IMR-90 (cell line): Measurements from ENCODE around the gene PRKAG2. TPM values are rescaled to one million over a fixed set of nuclear protein-coding genes. Genes with fewer than 3 reads are reported as not detected.

Experiments
- ATAC-seq: fragments of 200-7000 bp; cut with Tn5 transposase; 2 replicates; pipeline ENCODE4 v1.9.1; 2020; ENCODE audit warnings: low read depth, mild to moderate bottlenecking, moderate library complexity
- BruUV-seq: library from RNA; stranded (reverse); fragments of 400-500 nt; replicated peaks from 2 replicates; lab custom pipeline; 2021; lab: Mats Ljungman, UMichigan
- CTCF ChIA-PET: fragments of 300-600 bp; formaldehyde crosslinking; extraction: SDS; loops from one replicate; lab custom pipeline; 2021; ENCODE audit warnings: antibody characterized with exemption; lab: Yijun Ruan, JAX
- POLR2A ChIA-PET: fragments of 300-600 bp; sonication (Branson Sonifier 250); formaldehyde crosslinking; loops from one replicate; lab custom pipeline; 2022; ENCODE audit warnings: antibody characterized with exemption; ENCODE audit not compliant: unreplicated experiment; lab: Charles Lee
- DNase-seq: peaks from one replicate; pipeline ENCODE4 v3.0.0; 2013
- H2AFZ ChIP-seq: replicated peaks from 2 replicates; pipeline ENCODE3; 2013; ENCODE audit warnings: low read length, mild to moderate bottlenecking; ENCODE audit not compliant: poor library complexity
- H2AK5ac ChIP-seq: 2 replicates; pipeline ENCODE4 v1.6.1; 2013; ENCODE audit warnings: low read depth, low read length, inconsistent platforms
- H2AK9ac ChIP-seq: replicated peaks from 2 replicates; pipeline ENCODE3; 2013; ENCODE audit warnings: mild to moderate bottlenecking, low read depth, low read length, moderate library complexity; ENCODE audit not compliant: poor library complexity
- H2BK120ac ChIP-seq: 2 replicates; pipeline ENCODE4 v1.6.1; 2013; ENCODE audit warnings: low read depth, low read length, inconsistent platforms
- H2BK15ac ChIP-seq: 3 replicates; pipeline ENCODE4 v1.6.1; 2013; ENCODE audit warnings: low read depth, low read length, inconsistent platforms
- H2BK20ac ChIP-seq: 2 replicates; pipeline ENCODE4 v1.6.1; 2013; ENCODE audit warnings: low read depth, mild to moderate bottlenecking, inconsistent platforms, low read length, moderate library complexity
- H2BK5ac ChIP-seq: 2 replicates; pipeline ENCODE4 v1.6.1; 2013; ENCODE audit warnings: mild to moderate bottlenecking, low read depth, low read length, inconsistent platforms; ENCODE audit not compliant: poor library complexity, severe bottlenecking
- H3K14ac ChIP-seq: replicated peaks from 2 replicates; pipeline ENCODE4 v1.6.1; 2013; ENCODE audit warnings: low read depth, low read length, inconsistent platforms
- H3K18ac ChIP-seq: 2 replicates; pipeline ENCODE4 v1.6.1; 2013; ENCODE audit warnings: low read depth, low read length, control low read depth
- H3K23ac ChIP-seq: 2 replicates; pipeline ENCODE4 v1.6.1; 2013; ENCODE audit warnings: low read depth, low read length, inconsistent platforms
- H3K27ac ChIP-seq: 2 replicates; pipeline ENCODE4 v1.5.1; 2013; ENCODE audit warnings: mild to moderate bottlenecking, control low read depth, low read length; ENCODE audit not compliant: insufficient read depth
- H3K27me3 ChIP-seq: 2 replicates; pipeline ENCODE4 v1.6.1; 2013; ENCODE audit warnings: low read length; ENCODE audit not compliant: control insufficient read depth, insufficient read depth
- H3K36me3 ChIP-seq: 2 replicates; pipeline ENCODE4 v1.6.1; 2013; ENCODE audit warnings: low read length, mixed read lengths; ENCODE audit not compliant: control insufficient read depth, insufficient read depth
- H3K4ac ChIP-seq: 2 replicates; pipeline ENCODE4 v1.6.1; 2013; ENCODE audit warnings: low read depth, low read length, inconsistent platforms
- H3K4me1 ChIP-seq: 2 replicates; pipeline ENCODE4 v1.6.1; 2013; ENCODE audit warnings: low read length, mixed read lengths; ENCODE audit not compliant: control insufficient read depth, insufficient read depth
- H3K4me2 ChIP-seq: 2 replicates; pipeline ENCODE4 v1.6.1; 2013; ENCODE audit warnings: low read depth, mild to moderate bottlenecking, control low read depth, low read length, moderate library complexity
- H3K4me3 ChIP-seq: 2 replicates; pipeline ENCODE4 v1.5.1; 2013; ENCODE audit warnings: low read depth, mild to moderate bottlenecking, control low read depth, low read length, moderate library complexity; ENCODE audit not compliant: insufficient read depth
- H3K56ac ChIP-seq: 2 replicates; pipeline ENCODE4 v1.6.1; 2013; ENCODE audit warnings: low read length, inconsistent platforms; ENCODE audit not compliant: insufficient read depth; ENCODE audit errors: extremely low read depth
- H3K79me1 ChIP-seq, 2 experiments: 2 replicates each; pipeline ENCODE4 v1.6.1; 2013; ENCODE audit warnings: low read length in 2 of 2, inconsistent platforms in 1 of 2, low read depth in 1 of 2
- H3K9ac ChIP-seq: 2 replicates; pipeline ENCODE4 v1.6.1; 2013; ENCODE audit warnings: low read depth, low read length, control low read depth
- H3K9me1 ChIP-seq: 2 replicates; pipeline ENCODE4 v1.6.1; 2013; ENCODE audit warnings: low read length, inconsistent platforms; ENCODE audit not compliant: insufficient read depth
- H3K9me3 ChIP-seq: 2 replicates; pipeline ENCODE4 v1.6.1; 2013; ENCODE audit warnings: low read length; ENCODE audit not compliant: control insufficient read depth, insufficient read depth
- H4K20me1 ChIP-seq: 2 replicates; pipeline ENCODE4 v1.6.1; 2013; ENCODE audit warnings: low read length, inconsistent platforms; ENCODE audit not compliant: insufficient read depth
- H4K5ac ChIP-seq: 2 replicates; pipeline ENCODE4 v1.6.1; 2013; ENCODE audit warnings: mild to moderate bottlenecking, low read depth, low read length, control low read depth
- H4K8ac ChIP-seq, 2 experiments: 2 replicates each; pipeline ENCODE4 v1.6.1; 2013; ENCODE audit warnings: low read depth in 2 of 2, low read length in 2 of 2, control low read depth in 1 of 2, inconsistent platforms in 1 of 2
- H4K91ac ChIP-seq: 2 replicates; pipeline ENCODE4 v1.6.1; 2013; ENCODE audit warnings: low read depth, low read length, inconsistent platforms; ENCODE audit not compliant: insufficient read depth
- BHLHE40 ChIP-seq: fragments of 150-350 bp; IDR thresholded peaks from 2 replicates; pipeline ENCODE4 v1.6.1; 2016; ENCODE audit warnings: mild to moderate bottlenecking, low read depth, low read length
- CEBPB ChIP-seq: IDR thresholded peaks from 2 replicates; pipeline ENCODE4 v1.6.1; 2012; ENCODE audit warnings: low read depth, low read length, improper control_type of control experiment
- CHD1 ChIP-seq: IDR thresholded peaks from 2 replicates; pipeline ENCODE4 v1.6.1; 2012; ENCODE audit warnings: low read depth, low read length, improper control_type of control experiment
- CTCF ChIP-seq: conservative IDR thresholded peaks from 2 replicates; pipeline ENCODE4 v1.5.1; 2012; ENCODE audit warnings: mild to moderate bottlenecking, low read depth, low read length, improper control_type of control experiment
- ELK1 ChIP-seq: fragments of 150-350 bp; IDR thresholded peaks from 2 replicates; pipeline ENCODE4 v1.6.1; 2016; ENCODE audit warnings: low read depth, mild to moderate bottlenecking, low read length, moderate library complexity, borderline replicate concordance
- FOS ChIP-seq: fragments of 150-350 bp; IDR thresholded peaks from 2 replicates; pipeline ENCODE4 v1.6.1; 2016; ENCODE audit warnings: low read depth, low read length
- MAFK ChIP-seq: IDR thresholded peaks from 2 replicates; pipeline ENCODE4 v1.6.1; 2012; ENCODE audit warnings: low read depth, low read length, improper control_type of control experiment
- MAZ ChIP-seq: IDR thresholded peaks from 2 replicates; pipeline ENCODE4 v1.6.1; 2012; ENCODE audit warnings: low read depth, mild to moderate bottlenecking, low read length, improper control_type of control experiment, moderate library complexity, borderline replicate concordance
- MXI1 ChIP-seq: IDR thresholded peaks from 2 replicates; pipeline ENCODE4 v1.6.1; 2012; ENCODE audit warnings: low read depth, mild to moderate bottlenecking, low read length, moderate library complexity, borderline replicate concordance
- NFE2L2 ChIP-seq: fragments of 150-350 bp; IDR thresholded peaks from 2 replicates; pipeline ENCODE4 v1.6.1; 2016; ENCODE audit warnings: low read depth, mild to moderate bottlenecking, low read length
- POLR2A ChIP-seq: IDR thresholded peaks from 2 replicates; pipeline ENCODE4 v1.6.1; 2012; ENCODE audit warnings: mild to moderate bottlenecking, low read depth, low read length
- RAD21 ChIP-seq: IDR thresholded peaks from 2 replicates; pipeline ENCODE4 v1.6.1; 2012; ENCODE audit warnings: low read length, improper control_type of control experiment
- RCOR1 ChIP-seq: IDR thresholded peaks from 2 replicates; pipeline ENCODE4 v1.6.1; 2012; ENCODE audit warnings: mild to moderate bottlenecking, low read length, improper control_type of control experiment; ENCODE audit not compliant: insufficient replicate concordance
- RFX5 ChIP-seq: IDR thresholded peaks from 2 replicates; pipeline ENCODE4 v1.8.0; 2012; ENCODE audit warnings: low read depth, mild to moderate bottlenecking, low read length, moderate library complexity
- SMC3 ChIP-seq: fragments of 150-350 bp; IDR thresholded peaks from 2 replicates; pipeline ENCODE4 v1.6.1; 2016; ENCODE audit warnings: low read depth, mild to moderate bottlenecking, antibody characterized with exemption, low read length, moderate library complexity
- WGBS, 2 experiments: methylation state at CpG; one replicate each; pipeline versions ENCODE4 v1.1.5 to v1.1.7; 2013; ENCODE audit warnings: missing lambda C conversion rate in 2 of 2; ENCODE audit not compliant: insufficient read length in 1 of 2; ENCODE audit errors: extremely low coverage in 2 of 2; 5-methylcytosine and 5-hydroxymethylcytosine counted together
- dilution Hi-C: fragments of 300-500 bp; cut with HindIII; formaldehyde crosslinking; loops from one replicate; pipeline ENCODE4 v1.14.3; 2018; ENCODE audit warnings: low sequenced_read_pairs; ENCODE audit not compliant: unreplicated experiment
- in situ Hi-C: fragments of 300-500 bp; cut with MboI; formaldehyde crosslinking; loops from 3 replicates; pipeline ENCODE4 v1.14.3; 2019; ENCODE audit warnings: low sequenced_read_pairs, inconsistent platforms, mixed read lengths
- intact Hi-C: fragments of 100-400 bp; cut with micrococcal nuclease; formaldehyde crosslinking; loops from 2 replicates; pipeline ENCODE4 v1.10.0; 2022
- polyA plus RNA-seq, 3 experiments: library from polyadenylated mRNA; depleted of rRNA; stranded (reverse); fragments of >200 nt; gene quantifications; 2 replicates each; pipeline ENCODE4 v1.2.3, GENCODE V29; 2012; ENCODE audit warnings: low replicate concordance in 1 of 3
- total RNA-seq: library from RNA; depleted of rRNA; stranded (reverse); fragments of >200 nt; gene quantifications from 2 replicates; pipeline ENCODE4 v1.2.3, GENCODE V29; 2012
- TF ChIP-seq, protein P1 (sequence below): fragments of 150-350 bp; IDR thresholded peaks from 2 replicates; pipeline ENCODE4 v1.6.1; 2017; ENCODE audit warnings: mild to moderate bottlenecking, antibody characterized with exemption, low read length, low read depth

Gene PRKAG2
- total and polyA plus RNA-seq, 2 of the 4 experiments (the other 2 are of a cell fraction) = 15.4 to 21.6 TPM

DNA sequence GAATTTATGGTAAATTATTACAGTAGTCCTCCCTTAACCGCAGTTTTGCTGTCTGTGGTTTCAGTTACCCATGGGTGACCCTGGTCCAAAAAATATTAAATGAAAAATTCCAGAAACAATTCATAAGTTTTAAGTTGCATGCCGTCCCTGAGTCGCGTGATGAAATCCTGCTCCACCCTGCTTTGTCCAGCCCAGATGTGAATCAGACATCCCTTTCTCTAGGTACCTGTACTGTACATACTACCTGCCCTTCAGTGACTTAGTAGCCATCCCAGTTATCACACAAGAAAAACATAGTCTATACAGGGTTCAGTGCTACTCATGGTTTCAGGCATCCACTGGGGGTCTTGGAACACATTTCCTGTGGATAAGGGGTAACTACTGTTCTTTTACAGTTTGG is 336.8 kb downstream of the PRKAG2 start:
- H3K56ac ChIP-seq = no peak overlapping the region
- no TSS peak for BruUV-seq
- TF ChIP-seq FOS (no peak), MAZ (no peak), CTCF (no peak), MAFK (no peak), CEBPB (no peak), RCOR1 (no peak), BHLHE40 (no peak), CHD1 (no peak), ELK1 (no peak), SMC3 (no peak), POLR2A (no peak), NFE2L2 (no peak), RFX5 (no peak), MXI1 (no peak), RAD21 (no peak)
- TF ChIP-seq, protein P1, sequence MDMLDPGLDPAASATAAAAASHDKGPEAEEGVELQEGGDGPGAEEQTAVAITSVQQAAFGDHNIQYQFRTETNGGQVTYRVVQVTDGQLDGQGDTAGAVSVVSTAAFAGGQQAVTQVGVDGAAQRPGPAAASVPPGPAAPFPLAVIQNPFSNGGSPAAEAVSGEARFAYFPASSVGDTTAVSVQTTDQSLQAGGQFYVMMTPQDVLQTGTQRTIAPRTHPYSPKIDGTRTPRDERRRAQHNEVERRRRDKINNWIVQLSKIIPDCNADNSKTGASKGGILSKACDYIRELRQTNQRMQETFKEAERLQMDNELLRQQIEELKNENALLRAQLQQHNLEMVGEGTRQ = no peak
- no peak overlapping the region for H4K8ac ChIP-seq
- H2AK5ac ChIP-seq = no peak overlapping the region
- in situ Hi-C loops (no loop called here), dilution Hi-C loops (no loop called here), intact Hi-C loops (no loop called here)
- no peak overlapping the region for H2BK5ac ChIP-seq
- no peak overlapping the region for H3K27ac ChIP-seq
- DNase-seq (no peak), ATAC-seq (no peak)
- H3K18ac ChIP-seq = no peak overlapping the region
- POLR2A ChIA-PET = no interaction called here
- no peaks in the 10 kb centered on the region for H4K20me1 ChIP-seq
- no peak overlapping the region for H2AK9ac ChIP-seq
- no peak overlapping the region for H3K4me2 ChIP-seq
- no peak overlapping the region for H3K4ac ChIP-seq
- CTCF ChIA-PET = no interaction called here
- H3K4me3 ChIP-seq = no peak overlapping the region
- no peaks in the 10 kb centered on the region for H3K79me1 ChIP-seq
- H3K9ac ChIP-seq = no peak overlapping the region
- H3K4me1 ChIP-seq = 0 out of 2 replicates have a peak, but pooled peaks cover 1% of the 10 kb centered on the region
- no peak overlapping the region for H3K14ac ChIP-seq
- H3K23ac ChIP-seq = no peak overlapping the region
- peaks cover 6% of the 10 kb centered on the region; the same call in 1 of the 2 replicates for H3K27me3 ChIP-seq
- no peaks in the 10 kb centered on the region for H3K9me3 ChIP-seq
- no peak overlapping the region for H4K5ac ChIP-seq
- H3K9me1 ChIP-seq = no peaks in the 10 kb centered on the region
- H2BK120ac ChIP-seq = no peak overlapping the region
- no peak overlapping the region for H2BK15ac ChIP-seq
- H2BK20ac ChIP-seq = no peak overlapping the region
- no peak overlapping the region for H4K91ac ChIP-seq
- 80% methylated on average over 1 of the region's 4 CpGs; no CpG with 5 or more reads in 1 of the 2 experiments for WGBS, 2 experiments
- no peaks in the 10 kb centered on the region for H3K36me3 ChIP-seq
- no peak overlapping the region for H2AFZ ChIP-seq
